SU-DHL-6 (cell line): ENCODE measurements around the gene AGPAT4.

Experiments used
- CTCF ChIP-seq: fragments of 200-600 bp; sonication (generic); IDR thresholded peaks from one replicate; pipeline ENCODE4 v1.5.1; 2017; ENCODE audit warnings: antibody characterized with exemption, mild to moderate bottlenecking, low read length, moderate library complexity; ENCODE audit not compliant: insufficient read depth, poor library complexity, severe bottlenecking
- EZH2phosphoT487 ChIP-seq: fragments of 200-600 bp; sonication (generic), shearing (Covaris generic); conservative IDR thresholded peaks from 2 replicates; pipeline ENCODE4 v1.6.1; 2018; ENCODE audit warnings: mild to moderate bottlenecking, antibody characterized with exemption, low read length, moderate library complexity, mixed read lengths

GRCh38 chr6:161107779-161108730, 165.8 kb downstream of the AGPAT4 start:
- no peak for TF ChIP-seq CTCF
- no peak for TF ChIP-seq EZH2phosphoT487
